Measurements from ENCODE around the gene ADAM15.

Gene ADAM15

GRCh38 chr1:155037851-155038441 is 13.2 kb upstream of the ADAM15 start:
- no peaks in the 10 kb centered on the region for H3K36me3 ChIP-seq (ENCODE audit: control insufficient read depth, low read length)
- no peak overlapping the region for H3K4me2 ChIP-seq (ENCODE audit: low read length)
- H3K79me2 ChIP-seq (ENCODE audit: control insufficient read depth, low read length): no peaks in the 10 kb centered on the region
- no peaks in the 10 kb centered on the region for H4K20me1 ChIP-seq (ENCODE audit: control insufficient read depth, insufficient read depth, low read depth, low read length)
- TF ChIP-seq, protein P1, sequence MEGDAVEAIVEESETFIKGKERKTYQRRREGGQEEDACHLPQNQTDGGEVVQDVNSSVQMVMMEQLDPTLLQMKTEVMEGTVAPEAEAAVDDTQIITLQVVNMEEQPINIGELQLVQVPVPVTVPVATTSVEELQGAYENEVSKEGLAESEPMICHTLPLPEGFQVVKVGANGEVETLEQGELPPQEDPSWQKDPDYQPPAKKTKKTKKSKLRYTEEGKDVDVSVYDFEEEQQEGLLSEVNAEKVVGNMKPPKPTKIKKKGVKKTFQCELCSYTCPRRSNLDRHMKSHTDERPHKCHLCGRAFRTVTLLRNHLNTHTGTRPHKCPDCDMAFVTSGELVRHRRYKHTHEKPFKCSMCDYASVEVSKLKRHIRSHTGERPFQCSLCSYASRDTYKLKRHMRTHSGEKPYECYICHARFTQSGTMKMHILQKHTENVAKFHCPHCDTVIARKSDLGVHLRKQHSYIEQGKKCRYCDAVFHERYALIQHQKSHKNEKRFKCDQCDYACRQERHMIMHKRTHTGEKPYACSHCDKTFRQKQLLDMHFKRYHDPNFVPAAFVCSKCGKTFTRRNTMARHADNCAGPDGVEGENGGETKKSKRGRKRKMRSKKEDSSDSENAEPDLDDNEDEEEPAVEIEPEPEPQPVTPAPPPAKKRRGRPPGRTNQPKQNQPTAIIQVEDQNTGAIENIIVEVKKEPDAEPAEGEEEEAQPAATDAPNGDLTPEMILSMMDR (IDR thresholded peaks at IDR 0.05; ENCODE audit: low read depth, low read length, poor library complexity, severe bottlenecking): no peak
- TF ChIP-seq EZH2phosphoT487 (IDR thresholded peaks at IDR 0.05; ENCODE audit: borderline replicate concordance, low read length): no peak
- no peaks in the 10 kb centered on the region for H3K4me1 ChIP-seq (ENCODE audit: control insufficient read depth, low read length)
- no peaks in the 10 kb centered on the region for H3F3A ChIP-seq (ENCODE audit: control insufficient read depth, insufficient read depth)
- no peak overlapping the region for H3K27ac ChIP-seq (ENCODE audit: low read depth, low read length)
- H3K9me3 ChIP-seq (ENCODE audit: control insufficient read depth, insufficient read depth, low read length): no peaks in the 10 kb centered on the region
- no peak overlapping the region for H3K4me3 ChIP-seq (ENCODE audit: low read length)
- H3K9me2 ChIP-seq (replicated peaks; ENCODE audit: control insufficient read depth, low read length): no peaks in the 10 kb centered on the region
- H3K27me3 ChIP-seq (ENCODE audit: control insufficient read depth, low read length): peaks cover 43% of the 10 kb centered on the region

- H4K20me1 ChIP-seq (ENCODE audit: control insufficient read depth, insufficient read depth, low read depth, low read length): no peaks in the 10 kb centered on the region
- H3K27me3 ChIP-seq (ENCODE audit: control insufficient read depth, low read length): peaks cover 40% of the 10 kb centered on the region
- H3K36me3 ChIP-seq (ENCODE audit: control insufficient read depth, low read length): no peaks in the 10 kb centered on the region
- no peaks in the 10 kb centered on the region for H3F3A ChIP-seq (ENCODE audit: control insufficient read depth, insufficient read depth)
- H3K4me1 ChIP-seq (ENCODE audit: control insufficient read depth, low read length): no peaks in the 10 kb centered on the region
- H3K27ac ChIP-seq (ENCODE audit: low read depth, low read length): no peak overlapping the region
- no peaks in the 10 kb centered on the region for H3K9me3 ChIP-seq (ENCODE audit: control insufficient read depth, insufficient read depth, low read length)
- no peak overlapping the region for H3K4me2 ChIP-seq (ENCODE audit: low read length)
- H3K4me3 ChIP-seq (ENCODE audit: low read length): no peak overlapping the region
- no peaks in the 10 kb centered on the region for H3K79me2 ChIP-seq (ENCODE audit: control insufficient read depth, low read length)
- no peak for TF ChIP-seq EZH2phosphoT487 (IDR thresholded peaks at IDR 0.05; ENCODE audit: borderline replicate concordance, low read length)
- TF ChIP-seq, protein P1 (IDR thresholded peaks at IDR 0.05; ENCODE audit: low read depth, low read length, poor library complexity, severe bottlenecking): no peak
- H3K9me2 ChIP-seq (replicated peaks; ENCODE audit: control insufficient read depth, low read length): no peaks in the 10 kb centered on the region
Measured at GRCh38 chr1:155038602-155039307, 12.4 kb upstream of the ADAM15 start.

DNA sequence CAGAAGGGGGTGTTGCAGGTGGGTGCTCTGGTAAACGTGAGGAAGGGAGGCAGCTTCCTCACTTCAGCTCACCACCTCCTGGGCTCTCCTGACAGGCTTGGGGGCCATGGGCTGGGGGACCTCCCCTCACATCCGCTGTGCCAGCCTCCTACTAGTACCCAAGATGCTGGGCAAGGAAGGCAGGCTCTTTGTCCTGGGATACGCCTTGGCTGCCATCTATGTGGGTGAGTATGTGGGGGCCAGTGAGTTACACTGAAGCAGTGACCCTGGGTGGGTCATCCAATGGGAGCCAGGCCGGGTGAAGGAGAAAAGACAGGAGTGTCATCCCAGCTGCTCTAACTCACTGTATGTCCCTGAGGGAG is 11.8 kb upstream of the ADAM15 start:
- Histone ChIP-seq H3K9me3 (ENCODE audit: control insufficient read depth, insufficient read depth, low read length) (no peaks in the 10 kb centered on the region), H3F3A (ENCODE audit: control insufficient read depth, insufficient read depth) (no peaks in the 10 kb centered on the region), H3K4me1 (ENCODE audit: control insufficient read depth, low read length) (no peaks in the 10 kb centered on the region), H3K4me2 (ENCODE audit: low read length) (no peak overlapping the region), H3K9me2 (replicated peaks; ENCODE audit: control insufficient read depth, low read length) (no peaks in the 10 kb centered on the region), H3K36me3 (ENCODE audit: control insufficient read depth, low read length) (no peaks in the 10 kb centered on the region), H3K27me3 (ENCODE audit: control insufficient read depth, low read length) (peaks cover 39% of the 10 kb centered on the region), H3K4me3 (ENCODE audit: low read length) (no peak overlapping the region), H3K79me2 (ENCODE audit: control insufficient read depth, low read length) (no peaks in the 10 kb centered on the region), H3K27ac (ENCODE audit: low read depth, low read length) (no peak overlapping the region), H4K20me1 (ENCODE audit: control insufficient read depth, insufficient read depth, low read depth, low read length) (no peaks in the 10 kb centered on the region)
- no peak for TF ChIP-seq EZH2phosphoT487 (IDR thresholded peaks at IDR 0.05; ENCODE audit: borderline replicate concordance, low read length)
- TF ChIP-seq, protein P1 (IDR thresholded peaks at IDR 0.05; ENCODE audit: low read depth, low read length, poor library complexity, severe bottlenecking): no peak

All from DOHH2 (cell line).